GM19452 (cell line): ENCODE measurements around the gene NDUFS8.
A peak's percentile ranks its signal among the peaks of the same experiment; 100 is the strongest.

Source experiments
- ATAC-seq: cut with Tn5 transposase; IDR thresholded peaks from one replicate; pipeline ENCODE4 v1.9.1; 2021; ENCODE audit not compliant: unreplicated experiment

Gene NDUFS8

GRCh38 chr11:68002938-68003845, 27.3 kb upstream of the NDUFS8 start:
- ATAC-seq, result peak; percentile 32

- ATAC-seq, result peak; percentile 48
Observed at GRCh38 chr11:68003846-68004550, 26.5 kb upstream of the NDUFS8 start, which contains the start of gene UNC93B1. Gene UNC93B1, minus strand, starts transcription at chr11:68004097. Its CDS starts 54 bp downstream, at chr11:68004043.

GRCh38 chr11:68004551-68005335, 25.7 kb upstream of the NDUFS8 start:
- no peak for ATAC-seq

- no peak for ATAC-seq
Observed at GRCh38 chr11:68006606-68007166, 23.8 kb upstream of the NDUFS8 start.

- no peak for ATAC-seq
Observed at GRCh38 chr11:68007498-68008380, 22.7 kb upstream of the NDUFS8 start.

GRCh38 chr11:68008381-68009337, 21.8 kb upstream of the NDUFS8 start:
- ATAC-seq, result no peak

- no peak for ATAC-seq
Observed at GRCh38 chr11:68009391-68010089, 20.9 kb upstream of the NDUFS8 start.

- ATAC-seq, result no peak
Observed at GRCh38 chr11:68010090-68011041, 20.1 kb upstream of the NDUFS8 start, which contains the start of gene ALDH3B1. Gene ALDH3B1, plus strand, starts transcription at chr11:68010327. Its CDS starts 4,971 bp downstream, at chr11:68015298.

GRCh38 chr11:68011051-68011943, 19.2 kb upstream of the NDUFS8 start:
- no peak for ATAC-seq

GRCh38 chr11:68012044-68012842, 18.2 kb upstream of the NDUFS8 start:
- no peak for ATAC-seq

GRCh38 chr11:68012843-68013610, 17.5 kb upstream of the NDUFS8 start:
- ATAC-seq, result no peak

GRCh38 chr11:68013611-68014156, 16.8 kb upstream of the NDUFS8 start:
- ATAC-seq, result no peak

- no peak for ATAC-seq
Observed at GRCh38 chr11:68014157-68014946, 16.1 kb upstream of the NDUFS8 start.
